CD4-positive, alpha-beta T cell (primary cell): Measurements from ENCODE around the gene NDOR1. TPM values are rescaled to one million over a fixed set of nuclear protein-coding genes. Genes with fewer than 3 reads are reported as not detected.

ENCODE experiments used
- ATAC-seq: fragments of 200-7000 bp; cut with Tn5 transposase; one replicate; pipeline ENCODE4 v1.10.0; 2022; ENCODE audit warnings: mild to moderate bottlenecking; ENCODE audit not compliant: poor library complexity
- CTCF ChIA-PET: fragments of 350-600 bp; sonication (Branson Sonifier 250); formaldehyde crosslinking; loops from one replicate; lab custom pipeline; 2021; ENCODE audit warnings: antibody characterized with exemption, inconsistent platforms; lab: Charles Lee
- POLR2A ChIA-PET: fragments of 350-600 bp; sonication (Branson Sonifier 250); formaldehyde crosslinking; loops from one replicate; lab custom pipeline; 2021; ENCODE audit warnings: antibody characterized with exemption, inconsistent platforms; lab: Charles Lee
- DNase-seq, 14 experiments: peaks; one replicate each; pipeline ENCODE4 v3.0.0-alpha.2; 2013 to 2020; ENCODE audit warnings: mixed read lengths in 2 of 14
- H3K27ac ChIP-seq, 2 donors: one replicate each; pipeline versions ENCODE4 v1.5.1 to v1.7.0; 2013; ENCODE audit warnings: low read length in 2 of 2, low read depth in 1 of 2, mild to moderate bottlenecking in 1 of 2
- H3K27me3 ChIP-seq, 2 experiments: 1 replicate in 1 of 2; 2 replicates in 1 of 2; pipeline versions ENCODE4 v1.6.1 to v1.7.0; 2013; ENCODE audit warnings: low read length in 2 of 2, control low read depth in 1 of 2, mild to moderate bottlenecking in 1 of 2, moderate library complexity in 1 of 2; ENCODE audit not compliant: insufficient read depth in 2 of 2, control insufficient read depth in 1 of 2
- H3K36me3 ChIP-seq: one replicate; pipeline ENCODE4 v1.6.1; 2013; ENCODE audit warnings: low read length, control low read depth; ENCODE audit not compliant: insufficient read depth
- H3K4me1 ChIP-seq: one replicate; pipeline ENCODE4 v1.6.1; 2013; ENCODE audit warnings: low read length, control low read depth; ENCODE audit not compliant: insufficient read depth
- H3K4me3 ChIP-seq: one replicate; pipeline ENCODE4 v1.5.1; 2013; ENCODE audit warnings: mild to moderate bottlenecking, low read length, moderate library complexity
- H3K9me3 ChIP-seq, 2 experiments: 1 replicate in 1 of 2; 2 replicates in 1 of 2; pipeline versions ENCODE4 v1.6.1 to v1.7.0; 2013; ENCODE audit warnings: low read length in 2 of 2, mild to moderate bottlenecking in 2 of 2, control low read depth in 1 of 2, moderate library complexity in 1 of 2; ENCODE audit not compliant: control insufficient read depth in 1 of 2, insufficient read depth in 1 of 2
- H3K27ac Mint-ChIP-seq: one replicate; pipeline ENCODE4 v1.8.0; 2020; ENCODE audit warnings: mixed read lengths
- H3K27me3 Mint-ChIP-seq: one replicate; pipeline ENCODE4 v1.8.0; 2021; ENCODE audit warnings: mixed read lengths
- H3K36me3 Mint-ChIP-seq: one replicate; pipeline ENCODE4 v1.8.0; 2021; ENCODE audit warnings: low read depth, mixed read lengths
- H3K4me1 Mint-ChIP-seq: one replicate; pipeline ENCODE4 v1.8.0; 2021; ENCODE audit warnings: low read depth, mixed read lengths
- H3K4me3 Mint-ChIP-seq: one replicate; pipeline ENCODE4 v1.8.0; 2020; ENCODE audit warnings: mild to moderate bottlenecking, mixed read lengths
- H3K9me3 Mint-ChIP-seq: one replicate; pipeline ENCODE4 v1.8.0; 2020; ENCODE audit warnings: mixed read lengths
- intact Hi-C, 2 experiments: fragments of 100-400 bp; cut with DNase I in 1 of 2; cut with micrococcal nuclease in 1 of 2; formaldehyde crosslinking; loops; one replicate each; pipeline versions ENCODE4 v1.15.1 to v1.9.0; 2023 to 2025; cut with DNase I, micrococcal nuclease
- polyA plus RNA-seq, 2 donors: library from polyadenylated mRNA; unstranded; fragments of 120-200 nt; gene quantifications; one replicate each; pipeline ENCODE4 v1.2.1, GENCODE V29; 2013
- total RNA-seq, 174 experiments: library from RNA in 2 of 174; stranded (reverse) in 2 of 174; gene quantifications; one replicate each; pipeline ENCODE4 v1.2.3 and lab custom pipeline; 2021 to 2026
- TF ChIP-seq, protein P1 (sequence below): fragments of 200-600 bp; IDR thresholded peaks from one replicate; pipeline ENCODE4 v1.8.0; 2022; ENCODE audit warnings: antibody characterized with exemption, mild to moderate bottlenecking

NDOR1 gene
- 10 to 100 TPM; 22.8 to 25.3 TPM for total RNA-seq
- 13.2 TPM for polyA plus RNA-seq (2013, experiment 1 of 2)
- polyA plus RNA-seq (2013, experiment 2 of 2) = 18.0 TPM
- 14.9 to 70.3 (median 39.0) reads per million in 172 experiments for total RNA-seq (lab: John Stamatoyannopoulos, UW)

DNA sequence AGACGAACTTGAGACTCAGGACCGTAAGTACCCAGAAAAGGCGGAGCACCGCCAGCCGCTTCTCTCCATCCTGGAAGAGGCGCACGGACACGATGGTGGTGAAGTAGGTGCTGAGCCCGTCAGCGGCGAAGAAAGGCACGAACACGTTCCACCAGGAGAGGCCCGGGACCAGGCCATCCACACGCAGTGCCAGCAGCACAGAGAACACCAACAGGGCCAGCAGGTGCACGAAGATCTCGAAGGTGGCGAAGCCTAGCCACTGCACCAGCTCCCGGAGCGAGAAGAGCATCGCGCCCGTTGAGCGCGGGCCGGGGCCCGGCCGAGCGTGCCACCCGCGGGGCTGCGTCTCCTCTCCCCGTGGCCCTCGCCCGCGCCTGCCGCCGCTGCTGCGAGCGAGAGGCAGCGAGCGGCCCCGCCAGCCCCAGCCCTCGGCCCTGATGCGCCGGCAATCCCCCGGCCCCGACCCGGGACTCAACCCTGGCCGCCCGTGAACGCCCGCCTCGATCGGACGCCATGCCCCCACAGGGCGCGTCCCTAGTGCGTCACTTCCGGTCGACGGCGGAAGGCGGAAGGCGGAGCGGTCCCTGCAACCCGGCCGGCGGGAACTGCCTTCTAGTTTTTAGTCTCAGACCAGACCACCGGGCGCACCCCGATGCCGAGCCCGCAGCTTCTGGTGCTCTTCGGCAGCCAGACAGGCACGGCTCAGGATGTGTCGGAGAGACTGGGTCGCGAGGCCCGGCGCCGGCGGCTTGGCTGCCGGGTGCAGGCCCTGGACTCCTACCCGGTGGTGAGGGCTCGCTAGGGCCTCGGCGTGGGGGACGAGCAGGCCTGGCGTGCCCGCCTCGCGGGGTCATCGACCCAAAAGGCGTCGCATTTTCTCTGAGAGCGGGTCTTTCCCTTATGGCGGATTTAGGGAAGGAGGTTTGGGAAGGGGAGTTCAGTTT is at the start of gene NDOR1, which contains the start of gene TMEM203:
TSS of gene NDOR1 (plus strand) at position 575 of the 944 bp plus-strand sequence. CDS start at position 653, 78 bp downstream.
TSS of gene TMEM203 (minus strand) at position 523 of the 944 bp plus-strand sequence. CDS start at position 289, 234 bp downstream.
- peaks cover 13% of the 10 kb centered on the region for H3K36me3 Mint-ChIP-seq
- CTCF ChIA-PET = interaction anchor here (0.6 kb wide), 1 partner anchor 31 kb away, joined by 3 read pairs; no protein-coding TSS in a partner anchor
- H3K27me3 Mint-ChIP-seq = no peaks in the 10 kb centered on the region
- Histone ChIP-seq H3K36me3 (peaks cover 5% of the 10 kb centered on the region), H3K4me3 (peak within 1 kb of the TSS; percentile 90), H3K9me3 (no peaks in the 10 kb centered on the region), H3K4me1 (peaks cover 48% of the 10 kb centered on the region), H3K27me3 (no peaks in the 10 kb centered on the region), H3K27ac (peak within 1 kb of the TSS; percentile 79 to 88)
- intact Hi-C loops = loop anchor here (1.0 kb wide), 2 partner anchors 17 to 18 kb away; partner anchors contain the start of genes ANAPC2 (in 1 of the 2) and SSNA1 (in 1 of the 2)
- TF ChIP-seq, protein P1, sequence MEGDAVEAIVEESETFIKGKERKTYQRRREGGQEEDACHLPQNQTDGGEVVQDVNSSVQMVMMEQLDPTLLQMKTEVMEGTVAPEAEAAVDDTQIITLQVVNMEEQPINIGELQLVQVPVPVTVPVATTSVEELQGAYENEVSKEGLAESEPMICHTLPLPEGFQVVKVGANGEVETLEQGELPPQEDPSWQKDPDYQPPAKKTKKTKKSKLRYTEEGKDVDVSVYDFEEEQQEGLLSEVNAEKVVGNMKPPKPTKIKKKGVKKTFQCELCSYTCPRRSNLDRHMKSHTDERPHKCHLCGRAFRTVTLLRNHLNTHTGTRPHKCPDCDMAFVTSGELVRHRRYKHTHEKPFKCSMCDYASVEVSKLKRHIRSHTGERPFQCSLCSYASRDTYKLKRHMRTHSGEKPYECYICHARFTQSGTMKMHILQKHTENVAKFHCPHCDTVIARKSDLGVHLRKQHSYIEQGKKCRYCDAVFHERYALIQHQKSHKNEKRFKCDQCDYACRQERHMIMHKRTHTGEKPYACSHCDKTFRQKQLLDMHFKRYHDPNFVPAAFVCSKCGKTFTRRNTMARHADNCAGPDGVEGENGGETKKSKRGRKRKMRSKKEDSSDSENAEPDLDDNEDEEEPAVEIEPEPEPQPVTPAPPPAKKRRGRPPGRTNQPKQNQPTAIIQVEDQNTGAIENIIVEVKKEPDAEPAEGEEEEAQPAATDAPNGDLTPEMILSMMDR = no peak
- ATAC-seq (peak; percentile 48), DNase-seq (peak; percentile 86 to 96 (median 92))
- peaks cover 44% of the 10 kb centered on the region for H3K4me1 Mint-ChIP-seq
- POLR2A ChIA-PET = interaction anchor here (0.8 to 4.0 kb wide), 8 partner anchors 10 to 119 kb away, joined by 3 to 22 read pairs (median 6); partner anchors contain the start of genes MAN1B1, RNF208, SSNA1 and TUBB4B
- peak within 1 kb of the TSS; percentile 93 for H3K27ac Mint-ChIP-seq
- no peaks in the 10 kb centered on the region for H3K9me3 Mint-ChIP-seq
- H3K4me3 Mint-ChIP-seq = peak within 1 kb of the TSS; percentile 95

DNA sequence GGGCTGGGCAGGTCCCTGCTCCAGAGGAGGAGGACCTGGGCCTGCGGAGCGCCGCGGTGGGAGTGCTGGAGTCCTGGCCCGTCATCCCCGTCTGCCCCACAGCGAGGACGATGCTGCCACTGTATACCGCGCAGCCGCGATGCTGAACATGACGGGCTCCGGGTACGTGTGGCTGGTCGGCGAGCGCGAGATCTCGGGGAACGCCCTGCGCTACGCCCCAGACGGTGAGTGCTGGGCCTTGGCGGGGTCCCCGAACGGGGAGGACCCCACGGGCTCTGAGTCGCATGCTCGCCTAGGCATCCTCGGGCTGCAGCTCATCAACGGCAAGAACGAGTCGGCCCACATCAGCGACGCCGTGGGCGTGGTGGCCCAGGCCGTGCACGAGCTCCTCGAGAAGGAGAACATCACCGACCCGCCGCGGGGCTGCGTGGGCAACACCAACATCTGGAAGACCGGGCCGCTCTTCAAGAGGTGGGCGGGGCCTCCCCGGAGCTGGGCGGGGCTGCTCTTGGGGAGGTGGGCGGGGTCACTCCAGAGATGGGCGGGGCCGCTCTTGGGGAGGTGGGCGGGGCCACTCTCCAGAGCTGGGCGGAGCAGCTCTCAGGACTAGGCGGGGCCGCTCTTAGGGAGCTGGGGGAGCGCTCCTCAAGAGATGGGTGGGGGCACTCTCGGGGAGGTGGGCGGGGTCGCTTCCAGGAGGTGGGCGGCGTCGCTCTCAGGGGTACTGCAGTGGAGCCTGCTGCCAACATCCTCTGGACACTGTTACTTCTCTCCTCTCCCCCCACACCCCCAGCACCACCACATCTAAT is 48.7 kb upstream of the NDOR1 start:
- H3K27me3 ChIP-seq = peaks cover 41 to 46% of the 10 kb centered on the region in 2 experiments
- H3K4me1 Mint-ChIP-seq = peaks cover 12% of the 10 kb centered on the region
- H3K4me3 ChIP-seq = peak overlapping the region; percentile 44
- peak; percentile 82 for ATAC-seq
- peak overlapping the region; percentile 45 for H3K4me3 Mint-ChIP-seq
- intact Hi-C loops = no loop called here
- TF ChIP-seq, protein P1 = no peak
- H3K36me3 Mint-ChIP-seq = no peaks in the 10 kb centered on the region
- peaks cover 28% of the 10 kb centered on the region for H3K4me1 ChIP-seq
- H3K9me3 ChIP-seq = peaks cover 0 to 35% of the 10 kb centered on the region in 2 experiments
- H3K27me3 Mint-ChIP-seq = peaks cover 51% of the 10 kb centered on the region
- no peaks in the 10 kb centered on the region for H3K36me3 ChIP-seq
- no peaks in the 10 kb centered on the region for H3K9me3 Mint-ChIP-seq
- CTCF ChIA-PET = interaction anchor here (0.6 to 1.3 kb wide), 3 partner anchors 71 to 182 kb away, joined by 3 to 4 read pairs (median 3); partner anchors contain the start of gene RNF224
- peak in 13 of 14 experiments; percentile 26 to 77 (median 46) for DNase-seq
- POLR2A ChIA-PET = interaction anchor here (0.8 to 1.6 kb wide), 3 partner anchors 24 to 84 kb away, joined by 3 to 9 read pairs (median 4); partner anchors contain the start of gene TUBB4B
- H3K27ac ChIP-seq = no peak overlapping the region
- no peak overlapping the region for H3K27ac Mint-ChIP-seq
